Upper lobe of left lung (tissue), 4 donors: ENCODE results near the gene ATF6.
"Not testable (repeated sequence)": the region's sequence is repeated elsewhere in the genome, so short reads cannot be mapped to it uniquely, and the experiment has no call there.

Experiments
- POLR2A ChIP-seq, 4 donors: fragments of 450-650 bp; IDR thresholded peaks; one replicate each; pipeline ENCODE4 v1.5.1; 2016 to 2017; ENCODE audit warnings: antibody characterized with exemption in 4 of 4, mild to moderate bottlenecking in 2 of 4
- POLR2AphosphoS5 ChIP-seq, 2 donors: sonication (generic); formaldehyde crosslinking; IDR thresholded peaks; one replicate each; pipeline ENCODE4 v1.5.1; 2017; ENCODE audit warnings: antibody characterized with exemption in 2 of 2
- TF ChIP-seq, protein P1 (sequence below), 6 experiments: fragments of 450-650 bp in 4 of 6; fragments of 200-600 bp in 2 of 6; sonication (generic) in 2 of 6; IDR thresholded peaks; one replicate each; pipeline ENCODE4 v1.5.1; 2016 to 2019; ENCODE audit warnings: antibody characterized with exemption in 6 of 6

DNA sequence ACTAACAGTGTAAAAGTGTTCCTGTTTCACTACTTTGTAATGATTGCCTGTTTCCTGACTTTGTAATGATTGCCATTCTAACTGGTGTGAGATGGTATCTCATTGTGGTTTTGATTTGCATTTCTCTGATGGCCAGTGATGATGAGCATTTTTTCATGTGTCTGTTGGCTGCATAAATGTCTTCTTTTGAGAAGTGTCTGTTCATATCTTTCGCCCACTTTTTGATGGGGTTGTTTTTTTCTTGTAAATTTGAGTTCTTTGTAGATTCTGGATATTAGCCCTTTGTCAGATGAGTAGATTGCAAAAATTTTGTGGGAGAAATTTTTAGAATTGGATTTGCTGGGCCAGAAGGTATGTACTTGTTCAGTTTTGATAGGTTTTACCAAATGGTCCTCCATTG lies 43.5 kb downstream of the ATF6 start:
- TF ChIP-seq, protein P1, sequence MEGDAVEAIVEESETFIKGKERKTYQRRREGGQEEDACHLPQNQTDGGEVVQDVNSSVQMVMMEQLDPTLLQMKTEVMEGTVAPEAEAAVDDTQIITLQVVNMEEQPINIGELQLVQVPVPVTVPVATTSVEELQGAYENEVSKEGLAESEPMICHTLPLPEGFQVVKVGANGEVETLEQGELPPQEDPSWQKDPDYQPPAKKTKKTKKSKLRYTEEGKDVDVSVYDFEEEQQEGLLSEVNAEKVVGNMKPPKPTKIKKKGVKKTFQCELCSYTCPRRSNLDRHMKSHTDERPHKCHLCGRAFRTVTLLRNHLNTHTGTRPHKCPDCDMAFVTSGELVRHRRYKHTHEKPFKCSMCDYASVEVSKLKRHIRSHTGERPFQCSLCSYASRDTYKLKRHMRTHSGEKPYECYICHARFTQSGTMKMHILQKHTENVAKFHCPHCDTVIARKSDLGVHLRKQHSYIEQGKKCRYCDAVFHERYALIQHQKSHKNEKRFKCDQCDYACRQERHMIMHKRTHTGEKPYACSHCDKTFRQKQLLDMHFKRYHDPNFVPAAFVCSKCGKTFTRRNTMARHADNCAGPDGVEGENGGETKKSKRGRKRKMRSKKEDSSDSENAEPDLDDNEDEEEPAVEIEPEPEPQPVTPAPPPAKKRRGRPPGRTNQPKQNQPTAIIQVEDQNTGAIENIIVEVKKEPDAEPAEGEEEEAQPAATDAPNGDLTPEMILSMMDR (IDR thresholded peaks at IDR 0.05), result not testable (repeated sequence)
- not testable (repeated sequence) for TF ChIP-seq POLR2AphosphoS5, POLR2A (IDR thresholded peaks at IDR 0.05)
